HepG2 (cell line): Measurements from ENCODE around the gene ALPI. TPM values are rescaled to one million over a fixed set of nuclear protein-coding genes. Genes with fewer than 3 reads are reported as not detected.
A peak's percentile ranks its signal among the peaks of the same experiment; 100 is the strongest.
"Not testable (repeated sequence)": the region's sequence is repeated elsewhere in the genome, so short reads cannot be mapped to it uniquely, and the experiment has no call there.

Experiments used
- ATAC-seq: fragments of 200-7000 bp; cut with Tn5 transposase; 3 replicates; pipeline ENCODE4 v1.9.1; 2020; ENCODE audit warnings: mild to moderate bottlenecking, moderate library complexity
- BruUV-seq: library from RNA; stranded (reverse); fragments of 400-500 nt; replicated peaks from 2 replicates; lab custom pipeline; 2021; lab: Mats Ljungman, UMichigan
- CTCF ChIA-PET: fragments of 300-600 bp; formaldehyde crosslinking; extraction: SDS; loops from one replicate; lab custom pipeline; 2021; ENCODE audit warnings: low total read pairs, inconsistent platforms, low intra/inter-chr PET ratio; lab: Yijun Ruan, JAX
- POLR2A ChIA-PET: fragments of 350-600 bp; sonication (Branson Sonifier 250); formaldehyde crosslinking; loops from one replicate; lab custom pipeline; 2020; ENCODE audit warnings: antibody characterized with exemption, inconsistent platforms; lab: Yijun Ruan, JAX
- DNase-seq: peaks from one replicate; pipeline ENCODE4 v3.0.0-alpha.2; 2015; ENCODE audit warnings: low spot score
- FAIRE-seq: peaks from 3 replicates; lab custom pipeline; 2011; peaks lifted over from hg19 to GRCh38; lab: Jason Lieb, UNC
- H2AFZ ChIP-seq: one replicate; pipeline ENCODE4 v1.6.1; 2011; ENCODE audit warnings: low read length, inconsistent platforms
- H3K27ac ChIP-seq: fragments of 300-600 bp; 3 replicates; pipeline ENCODE4 v1.8.0; 2011; ENCODE audit warnings: mixed run types, mild to moderate bottlenecking, mixed read lengths, low read length, inconsistent platforms; ENCODE audit not compliant: insufficient read depth; ENCODE audit errors: extremely low read length
- H3K27me3 ChIP-seq, 2 experiments: fragments of 200-600 bp in 1 of 2; 2 replicates in 1 of 2; 3 replicates in 1 of 2; pipeline versions ENCODE4 v1.6.0 to v1.8.0; 2011; ENCODE audit warnings: low read length in 2 of 2, mild to moderate bottlenecking in 2 of 2, moderate library complexity in 2 of 2, inconsistent platforms in 1 of 2; ENCODE audit not compliant: insufficient read depth in 2 of 2, control insufficient read depth in 1 of 2
- H3K36me3 ChIP-seq, 2 experiments: fragments of 200-600 bp in 1 of 2; replicated peaks in 1 of 2; 2 replicates in 1 of 2; 3 replicates in 1 of 2; pipeline versions ENCODE4 v1.5.1 to v1.8.0; 2011; ENCODE audit warnings: low read length in 2 of 2, inconsistent platforms in 1 of 2; ENCODE audit not compliant: insufficient read depth in 2 of 2, control insufficient read depth in 1 of 2
- H3K4me1 ChIP-seq: 2 replicates; pipeline ENCODE4 v1.5.1; 2012; ENCODE audit warnings: low read length, inconsistent platforms; ENCODE audit not compliant: insufficient read depth
- H3K4me2 ChIP-seq: 2 replicates; pipeline ENCODE4 v1.6.0; 2011; ENCODE audit warnings: low read depth, low read length, inconsistent platforms
- H3K4me3 ChIP-seq, 3 experiments: fragments of 200-600 bp in 1 of 3; sonication (generic), shearing (Covaris generic) in 1 of 3; replicated peaks in 1 of 3; 2 replicates each; pipeline ENCODE4 v1.5.1; 2011 to 2016; ENCODE audit warnings: low read length in 3 of 3, inconsistent platforms in 2 of 3, low read depth in 2 of 3, mild to moderate bottlenecking in 2 of 3, control low read depth in 1 of 3, mixed read lengths in 1 of 3; ENCODE audit not compliant: insufficient read depth in 1 of 3
- H3K79me2 ChIP-seq: one replicate; pipeline ENCODE4 v1.6.1; 2011; ENCODE audit warnings: low read length, inconsistent platforms; ENCODE audit not compliant: insufficient read depth
- H3K9ac ChIP-seq: 2 replicates; pipeline ENCODE4 v1.6.0; 2011; ENCODE audit warnings: mild to moderate bottlenecking, low read depth, low read length, inconsistent platforms; ENCODE audit not compliant: insufficient read depth
- H3K9me3 ChIP-seq: 2 replicates; pipeline ENCODE4 v1.5.1; 2012; ENCODE audit warnings: mild to moderate bottlenecking, low read length
- H4K20me1 ChIP-seq: 2 replicates; pipeline ENCODE4 v1.6.0; 2011; ENCODE audit warnings: inconsistent platforms, mild to moderate bottlenecking, low read length, moderate library complexity; ENCODE audit not compliant: insufficient read depth
- RARA ChIP-seq: IDR thresholded peaks from 2 replicates; pipeline ENCODE4 v1.6.1; 2016; ENCODE audit warnings: missing genetic modification reagents, missing compliant biosample characterization
- RXRA ChIP-seq: sonication (generic); formaldehyde crosslinking; IDR thresholded peaks from 2 replicates; pipeline ENCODE4 v1.5.1; 2020; ENCODE audit warnings: missing genetic modification reagents
- SKI ChIP-seq: fragments of 450-650 bp; IDR thresholded peaks from one replicate; pipeline ENCODE4 v1.6.1; 2018; ENCODE audit warnings: mild to moderate bottlenecking; ENCODE audit not compliant: partially characterized antibody
- ZNF776 ChIP-seq: sonication (generic); formaldehyde crosslinking; IDR thresholded peaks from 2 replicates; pipeline ENCODE4 v1.4.0; 2020; ENCODE audit warnings: mild to moderate bottlenecking, missing genetic modification reagents
- ZNF777 ChIP-seq: sonication (generic); formaldehyde crosslinking; IDR thresholded peaks from 2 replicates; pipeline ENCODE4 v1.4.0; 2020; ENCODE audit warnings: missing genetic modification reagents
- WGBS: methylation state at CpG from one replicate; pipeline ENCODE4 v1.1.6; 2017; ENCODE audit warnings: low lambda C conversion rate; 5-methylcytosine and 5-hydroxymethylcytosine counted together
- in situ Hi-C: cut with HindIII; loops from 2 replicates; pipeline ENCODE4 v1.10.0; 2017; ENCODE audit warnings: low pct_unique_long_range_greater_than_20kb; ENCODE audit not compliant: extremely low pct_ligation_motif_present
- intact Hi-C: fragments of 100-400 bp; cut with micrococcal nuclease; formaldehyde crosslinking; loops from one replicate; pipeline ENCODE4 v1.10.0; 2022; ENCODE audit not compliant: unreplicated experiment
- polyA plus RNA-seq, 8 experiments: library from polyadenylated mRNA; depleted of rRNA in 3 of 8; stranded (reverse) in 7 of 8; unstranded in 1 of 8; fragments of >200 nt; fragmentation: Illumina TruSeq in 4 of 8; extraction: Trizol in 4 of 8; gene quantifications; 2 replicates each; pipeline versions ENCODE4 v1.2.1 to v1.2.3, GENCODE V29; 2011 to 2016; ENCODE audit warnings: low read depth in 4 of 8, missing spikeins in 1 of 8, mixed read lengths in 1 of 8; ENCODE audit not compliant: insufficient read depth in 1 of 8
- total RNA-seq, 5 experiments: library from RNA; depleted of rRNA; stranded (reverse); fragments of >200 nt; fragmentation: Illumina TruSeq; extraction: Trizol; gene quantifications; 2 replicates each; pipeline ENCODE4 v1.2.3, GENCODE V29; 2016; ENCODE audit warnings: low read depth in 1 of 5
- TF ChIP-seq, protein P1 (sequence below): sonication (generic); formaldehyde crosslinking; IDR thresholded peaks from 2 replicates; pipeline ENCODE4 v1.4.0; 2020; ENCODE audit warnings: mild to moderate bottlenecking, missing genetic modification reagents

The ALPI gene
- total and polyA plus RNA-seq, 2 of the 13 experiments (the other 11 are each of a cell fraction or from before 2014, with no cell fraction given): not detected

DNA sequence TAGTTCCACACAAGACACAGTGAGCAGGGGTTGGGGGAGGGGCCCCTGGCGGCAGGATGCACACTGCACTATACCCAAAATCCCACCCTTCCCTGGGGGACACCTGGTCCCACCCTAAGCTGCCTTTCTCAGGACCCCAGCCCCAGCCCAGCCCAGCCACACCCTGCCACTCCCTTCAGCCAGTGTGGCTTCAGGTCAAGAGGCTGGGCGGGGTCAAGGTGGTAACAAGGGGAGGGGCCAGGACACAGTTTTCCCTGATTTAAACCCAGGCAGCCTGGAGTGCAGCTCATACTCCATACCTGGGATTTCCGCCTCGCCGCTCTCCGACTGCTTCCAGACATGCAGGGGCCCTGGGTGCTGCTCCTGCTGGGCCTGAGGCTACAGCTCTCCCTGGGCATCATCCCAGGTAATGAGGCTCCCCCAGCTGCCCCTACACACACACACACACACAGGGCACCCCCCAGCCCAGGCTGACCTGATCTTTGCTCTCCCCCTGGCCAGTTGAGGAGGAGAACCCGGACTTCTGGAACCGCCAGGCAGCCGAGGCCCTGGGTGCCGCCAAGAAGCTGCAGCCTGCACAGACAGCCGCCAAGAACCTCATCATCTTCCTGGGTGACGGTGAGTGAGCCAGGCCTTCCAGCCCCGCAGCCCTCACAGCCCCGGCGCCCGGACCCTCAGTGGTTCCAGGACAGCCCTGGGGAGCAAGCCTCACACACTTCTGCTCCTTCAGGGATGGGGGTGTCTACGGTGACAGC, 49.2 kb upstream of the ALPI start, which contains the start of gene ALPG:
TSS of gene ALPG (plus strand) at position 289 of the 755 bp plus-strand sequence. CDS start at position 340, 51 bp downstream.
- no TSS peak for BruUV-seq
- Histone ChIP-seq H3K36me3 (no peaks in the 10 kb centered on the region), H3K79me2 (no peaks in the 10 kb centered on the region), H3K4me2 (no peak within 1 kb of the TSS), H3K4me1 (peaks cover 11% of the 10 kb centered on the region)
- in situ Hi-C loops: no loop called here
- ATAC-seq: peak; percentile 16
- POLR2A ChIA-PET: no interaction called here
- CTCF ChIA-PET: no interaction called here
- TF ChIP-seq ZNF777: no peak
- TF ChIP-seq, protein P1, sequence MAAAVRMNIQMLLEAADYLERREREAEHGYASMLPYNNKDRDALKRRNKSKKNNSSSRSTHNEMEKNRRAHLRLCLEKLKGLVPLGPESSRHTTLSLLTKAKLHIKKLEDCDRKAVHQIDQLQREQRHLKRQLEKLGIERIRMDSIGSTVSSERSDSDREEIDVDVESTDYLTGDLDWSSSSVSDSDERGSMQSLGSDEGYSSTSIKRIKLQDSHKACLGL (CRISPR knock-in tag): 0 out of 2 replicates have a peak, but pooled peaks have one; percentile 40
- 0 out of 2 replicates have a peak, but pooled peaks have one; percentile 31 for TF ChIP-seq ZNF776
- TF ChIP-seq, all 625 proteins: peak for 2
- no peaks in the 10 kb centered on the region for H4K20me1 ChIP-seq
- no peak within 1 kb of the TSS for H2AFZ ChIP-seq
- no peak within 1 kb of the TSS for H3K9ac ChIP-seq
- peaks cover 0 to 11% of the 10 kb centered on the region in 2 experiments; a peak in 4 of 5 replicates for H3K27me3 ChIP-seq
- no peaks in the 10 kb centered on the region for H3K9me3 ChIP-seq
- intact Hi-C loops: no loop called here
- 48% methylated on average over 7 of the region's 17 CpGs for WGBS
- H3K4me3 ChIP-seq: no peak within 1 kb of the TSS
- DNase-seq: no peak
- no peak for FAIRE-seq
- no peak within 1 kb of the TSS for H3K27ac ChIP-seq

DNA sequence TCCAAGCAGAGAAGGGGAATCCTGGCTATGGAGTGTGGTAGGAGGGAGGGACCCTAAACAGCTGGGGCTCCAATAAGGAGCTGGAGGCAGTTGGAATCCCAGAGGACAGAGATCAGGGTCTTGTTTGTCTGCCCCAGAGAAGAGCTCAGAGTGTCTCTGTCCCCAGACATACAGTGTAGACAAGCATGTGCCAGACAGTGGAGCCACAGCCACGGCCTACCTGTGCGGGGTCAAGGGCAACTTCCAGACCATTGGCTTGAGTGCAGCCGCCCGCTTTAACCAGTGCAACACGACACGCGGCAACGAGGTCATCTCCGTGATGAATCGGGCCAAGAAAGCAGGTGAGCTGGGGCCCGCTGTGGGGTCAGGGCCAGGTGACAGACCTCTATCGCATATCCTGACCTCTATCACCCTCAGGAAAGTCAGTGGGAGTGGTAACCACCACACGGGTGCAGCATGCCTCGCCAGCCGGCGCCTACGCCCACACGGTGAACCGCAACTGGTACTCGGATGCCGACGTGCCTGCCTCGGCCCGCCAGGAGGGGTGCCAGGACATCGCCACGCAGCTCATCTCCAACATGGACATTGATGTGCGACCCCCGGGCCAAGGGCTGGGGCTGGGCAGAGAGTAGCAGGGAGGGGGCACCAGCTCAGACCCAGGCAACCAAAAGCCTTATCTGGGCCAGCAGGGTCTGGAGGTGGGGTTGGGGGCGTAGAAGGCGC, 48.4 kb upstream of the ALPI start:
- H2AFZ ChIP-seq, H3K9ac ChIP-seq, H3K36me3 ChIP-seq, H4K20me1 ChIP-seq, H3K79me2 ChIP-seq, H3K27ac ChIP-seq, DNase-seq, POLR2A ChIA-PET, CTCF ChIA-PET, BruUV-seq, H3K4me2 ChIP-seq, intact Hi-C loops, H3K9me3 ChIP-seq, H3K4me3 ChIP-seq, in situ Hi-C loops: not testable (repeated sequence)
- TF ChIP-seq RXRA (CRISPR knock-in tag): 0 out of 2 replicates have a peak, but pooled peaks have one; percentile 12
- 0 out of 2 replicates have a peak, but pooled peaks have one; percentile 2 for TF ChIP-seq ZNF776
- 0 out of 2 replicates have a peak, but pooled peaks have one; percentile 31 for TF ChIP-seq RARA (CRISPR knock-in tag)
- peak; percentile 73 for TF ChIP-seq SKI
- FAIRE-seq: peak; percentile 30
- ATAC-seq: peak; percentile 60
- 55% methylated on average over 13 of the region's 30 CpGs for WGBS
- Histone ChIP-seq H3K4me1 (peaks cover 11% of the 10 kb centered on the region), H3K27me3 (peaks cover 0 to 11% of the 10 kb centered on the region in 2 experiments; a peak in 4 of 5 replicates)

DNA sequence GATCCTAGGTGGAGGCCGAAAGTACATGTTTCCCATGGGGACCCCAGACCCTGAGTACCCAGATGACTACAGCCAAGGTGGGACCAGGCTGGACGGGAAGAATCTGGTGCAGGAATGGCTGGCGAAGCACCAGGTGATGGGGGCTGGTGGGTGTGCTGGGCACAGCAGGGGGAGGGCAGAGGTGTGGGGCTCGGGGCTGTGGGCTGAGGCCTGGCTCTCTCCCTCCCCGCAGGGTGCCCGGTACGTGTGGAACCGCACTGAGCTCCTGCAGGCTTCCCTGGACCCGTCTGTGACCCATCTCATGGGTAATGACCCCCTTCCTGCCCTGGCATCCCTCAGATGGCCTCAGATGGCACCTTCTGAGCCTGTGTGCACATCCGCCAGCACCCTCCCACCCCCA, 47.7 kb upstream of the ALPI start:
- CTCF ChIA-PET, ATAC-seq, H3K4me3 ChIP-seq, H3K4me2 ChIP-seq, BruUV-seq, H3K27ac ChIP-seq, FAIRE-seq, H2AFZ ChIP-seq, H3K36me3 ChIP-seq, H3K9me3 ChIP-seq, H3K9ac ChIP-seq, in situ Hi-C loops, H3K79me2 ChIP-seq, intact Hi-C loops, DNase-seq, H4K20me1 ChIP-seq, POLR2A ChIA-PET: not testable (repeated sequence)
- 53% methylated on average over 5 of the region's 10 CpGs for WGBS
- Histone ChIP-seq H3K4me1 (peaks cover 11% of the 10 kb centered on the region), H3K27me3 (peaks cover 0 to 18% of the 10 kb centered on the region in 2 experiments)
